Measurements from ENCODE around the gene NCK2. TPM values are rescaled to one million over a fixed set of nuclear protein-coding genes. Genes with fewer than 3 reads are reported as not detected.

Gene NCK2
- total RNA-seq, 4 donors from 2014 or later, result 46.0 to 62.6 (median 55.3) TPM

GRCh38 chr2:105866216-105867185, 121.8 kb downstream of the NCK2 start:
- no peak for DNase-seq
- Histone ChIP-seq H3K27ac (peak overlapping the region; percentile 55 to 70 (median 67)), H3K36me3 (no peaks in the 10 kb centered on the region), H3K4me3 (replicated peaks in 1 of 3) (no peak overlapping the region), H3K27me3 (no peaks in the 10 kb centered on the region), H3K9me3 (no peaks in the 10 kb centered on the region), H3K4me1 (peaks cover 30 to 39% of the 10 kb centered on the region in 2 donors)
- intact Hi-C loops (cut with DNase I), result no loop called here
- WGBS, 2 donors, result 64 to 73% methylated on average over 13 of the region's 13 CpGs
- TF ChIP-seq POLR2A (IDR thresholded peaks at IDR 0.05), result no peak
- TF ChIP-seq CTCF (IDR thresholded peaks at IDR 0.05), result no peak

- DNase-seq, result no peak
- intact Hi-C loops (cut with DNase I), result no loop called here
- Histone ChIP-seq H3K27me3 (no peaks in the 10 kb centered on the region), H3K4me3 (replicated peaks in 1 of 3) (no peak overlapping the region), H3K36me3 (no peaks in the 10 kb centered on the region), H3K27ac (peak overlapping the region in 2 of 3 donors; percentile 67 to 70), H3K9me3 (no peaks in the 10 kb centered on the region), H3K4me1 (peaks cover 38 to 48% of the 10 kb centered on the region in 2 donors)
- 76 to 78% methylated on average over 7 of the region's 7 CpGs for WGBS, 2 donors
- TF ChIP-seq POLR2A (IDR thresholded peaks at IDR 0.05) (no peak), CTCF (IDR thresholded peaks at IDR 0.05) (no peak)
These were observed 122.9 kb downstream of the NCK2 start for GRCh38 chr2:105867587-105867986.

GRCh38 chr2:105868060-105868459, 123.3 kb downstream of the NCK2 start:
- TF ChIP-seq CTCF (IDR thresholded peaks at IDR 0.05), result no peak
- no peak for TF ChIP-seq POLR2A (IDR thresholded peaks at IDR 0.05)
- no peaks in the 10 kb centered on the region for H3K9me3 ChIP-seq
- intact Hi-C loops (cut with DNase I), result no loop called here
- H3K4me1 ChIP-seq, result peaks cover 40 to 52% of the 10 kb centered on the region in 2 donors
- WGBS, 2 donors, result 58 to 67% methylated on average over 5 to 6 of the region's 6 CpGs
- H3K36me3 ChIP-seq, result no peaks in the 10 kb centered on the region
- H3K4me3 ChIP-seq (replicated peaks in 1 of 3), result no peak overlapping the region
- DNase-seq, result no peak
- H3K27me3 ChIP-seq, result no peaks in the 10 kb centered on the region
- peak overlapping the region in 1 of 3 donors; percentile 70 for H3K27ac ChIP-seq

GRCh38 chr2:105869341-105869740, 124.6 kb downstream of the NCK2 start:
- no peak for TF ChIP-seq POLR2A (IDR thresholded peaks at IDR 0.05)
- no peak for TF ChIP-seq CTCF (IDR thresholded peaks at IDR 0.05)
- Histone ChIP-seq H3K9me3 (no peaks in the 10 kb centered on the region), H3K4me3 (replicated peaks in 1 of 3) (no peak overlapping the region), H3K36me3 (no peaks in the 10 kb centered on the region), H3K27ac (no peak overlapping the region), H3K4me1 (peaks cover 48 to 64% of the 10 kb centered on the region in 2 donors), H3K27me3 (no peaks in the 10 kb centered on the region)
- no peak for DNase-seq
- intact Hi-C loops (cut with DNase I), result no loop called here
- 90 to 93% methylated on average over 13 of the region's 13 CpGs for WGBS, 2 donors

GRCh38 chr2:105870062-105870461, 125.3 kb downstream of the NCK2 start:
- Histone ChIP-seq H3K36me3 (no peaks in the 10 kb centered on the region), H3K4me1 (peaks cover 46 to 65% of the 10 kb centered on the region in 2 donors), H3K27me3 (no peaks in the 10 kb centered on the region), H3K4me3 (replicated peaks in 1 of 3) (no peak overlapping the region), H3K9me3 (no peaks in the 10 kb centered on the region), H3K27ac (no peak overlapping the region)
- intact Hi-C loops (cut with DNase I), result no loop called here
- DNase-seq, result no peak
- TF ChIP-seq POLR2A (IDR thresholded peaks at IDR 0.05) (no peak), CTCF (IDR thresholded peaks at IDR 0.05) (no peak)
- 84 to 91% methylated on average over 3 to 4 of the region's 4 CpGs for WGBS, 2 donors

All from thyroid gland (tissue), 4 donors.